ENCODE measurements around the gene PTPN23.

Gene PTPN23

DNA sequence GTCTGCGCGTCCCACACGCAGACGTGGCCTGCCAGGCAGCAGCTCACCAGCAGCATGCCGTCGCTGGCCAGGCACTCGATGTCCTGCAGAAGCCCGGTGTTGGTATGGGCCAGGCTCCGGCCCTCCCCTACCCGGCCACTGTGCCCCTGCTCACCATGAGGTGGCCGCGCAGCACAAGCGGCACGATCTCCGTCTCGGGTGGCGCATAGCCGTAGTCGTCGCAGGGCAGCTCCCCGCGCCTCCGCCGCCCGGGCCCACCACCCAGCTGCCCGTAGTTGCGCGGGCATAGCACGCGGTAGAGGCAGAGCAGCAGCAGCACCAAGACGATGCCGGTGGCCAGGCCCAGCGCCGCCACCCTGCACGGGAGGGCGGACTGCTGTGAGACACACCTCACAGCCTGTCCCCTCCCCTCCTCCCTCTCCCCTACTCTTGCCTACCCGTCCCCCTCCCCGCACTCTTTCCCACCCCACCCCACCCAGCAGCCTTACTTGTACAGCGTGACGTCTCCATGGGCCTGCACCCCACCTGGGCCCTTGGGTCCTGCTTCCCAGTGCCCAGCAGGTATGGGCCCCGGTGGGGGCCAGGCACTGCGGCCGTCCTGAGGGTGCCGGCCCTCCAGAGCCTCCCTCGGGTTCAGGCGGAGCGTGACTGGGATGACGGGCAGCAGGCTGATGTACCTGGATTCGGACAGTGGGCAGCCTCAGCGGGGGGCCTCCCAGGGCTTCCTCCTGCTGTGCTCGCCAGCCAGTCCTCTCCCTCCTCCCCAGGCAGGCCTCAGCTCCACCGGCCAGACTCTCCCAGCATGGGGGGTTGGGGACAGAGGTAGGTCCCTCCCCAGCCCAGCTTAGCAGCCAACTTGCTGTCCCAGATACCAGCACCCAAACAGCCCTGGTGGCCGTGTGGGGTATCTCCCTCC lies 37.6 kb downstream of the PTPN23 start:
- H3K27ac ChIP-seq (ENCODE audit: low read length, poor library complexity, severe bottlenecking), result no peak overlapping the region
- no peaks in the 10 kb centered on the region for H3K27me3 ChIP-seq (ENCODE audit: control insufficient read depth in 1 of 2, insufficient read depth in 1 of 2, low read length in 2 of 2)
- H3K4me2 ChIP-seq (ENCODE audit: low read length, poor library complexity, severe bottlenecking), result no peak overlapping the region
- H3K36me3 ChIP-seq (ENCODE audit: control insufficient read depth in 1 of 2, insufficient read depth in 2 of 2, low read depth in 1 of 2, low read length in 2 of 2), result peaks cover 59 to 86% of the 10 kb centered on the region in 2 experiments
- no peak overlapping the region for H3K9ac ChIP-seq (ENCODE audit: low read length)
- no peak overlapping the region for H2BK120ac ChIP-seq (ENCODE audit: low read depth, low read length)
- H3K14ac ChIP-seq (ENCODE audit: low read length in 2 of 2), result no peak overlapping the region
- H2AK5ac ChIP-seq (ENCODE audit: low read length, severe bottlenecking), result no peak overlapping the region
- WGBS, result 93% methylated on average over 51 of the region's 53 CpGs
- peak overlapping the region; percentile 12 for H4K8ac ChIP-seq (ENCODE audit: low read length)
- DNase-seq, result no peak
- H4K91ac ChIP-seq (ENCODE audit: low read length), result no peak overlapping the region
- H3K23ac ChIP-seq (ENCODE audit: low read length in 2 of 2), result no peak overlapping the region
- no peaks in the 10 kb centered on the region for H3K9me3 ChIP-seq (ENCODE audit: control insufficient read depth, low read length)
- no peak overlapping the region for H3K18ac ChIP-seq (ENCODE audit: low read depth in 1 of 2, low read length in 2 of 2)
- no peak overlapping the region for H2BK12ac ChIP-seq (ENCODE audit: low read length in 2 of 2)
- H3K79me1 ChIP-seq (replicated peaks; ENCODE audit: low read length, poor library complexity, severe bottlenecking), result peaks cover 21% of the 10 kb centered on the region
- H3K4me1 ChIP-seq (ENCODE audit: control insufficient read depth, insufficient read depth, low read depth, low read length), result peaks cover 55% of the 10 kb centered on the region
- H2BK15ac ChIP-seq (ENCODE audit: low read depth, poor library complexity, severe bottlenecking), result no peak overlapping the region
- H2AFZ ChIP-seq (ENCODE audit: low read depth, low read length), result no peak overlapping the region
- H3K4ac ChIP-seq (ENCODE audit: low read depth in 1 of 2, low read length in 2 of 2), result no peak overlapping the region
- H2BK5ac ChIP-seq (ENCODE audit: low read depth, low read length, poor library complexity, severe bottlenecking), result no peak overlapping the region
- H3K4me3 ChIP-seq (ENCODE audit: insufficient read depth in 1 of 2, low read depth in 1 of 2, low read length in 2 of 2), result no peak overlapping the region

DNA sequence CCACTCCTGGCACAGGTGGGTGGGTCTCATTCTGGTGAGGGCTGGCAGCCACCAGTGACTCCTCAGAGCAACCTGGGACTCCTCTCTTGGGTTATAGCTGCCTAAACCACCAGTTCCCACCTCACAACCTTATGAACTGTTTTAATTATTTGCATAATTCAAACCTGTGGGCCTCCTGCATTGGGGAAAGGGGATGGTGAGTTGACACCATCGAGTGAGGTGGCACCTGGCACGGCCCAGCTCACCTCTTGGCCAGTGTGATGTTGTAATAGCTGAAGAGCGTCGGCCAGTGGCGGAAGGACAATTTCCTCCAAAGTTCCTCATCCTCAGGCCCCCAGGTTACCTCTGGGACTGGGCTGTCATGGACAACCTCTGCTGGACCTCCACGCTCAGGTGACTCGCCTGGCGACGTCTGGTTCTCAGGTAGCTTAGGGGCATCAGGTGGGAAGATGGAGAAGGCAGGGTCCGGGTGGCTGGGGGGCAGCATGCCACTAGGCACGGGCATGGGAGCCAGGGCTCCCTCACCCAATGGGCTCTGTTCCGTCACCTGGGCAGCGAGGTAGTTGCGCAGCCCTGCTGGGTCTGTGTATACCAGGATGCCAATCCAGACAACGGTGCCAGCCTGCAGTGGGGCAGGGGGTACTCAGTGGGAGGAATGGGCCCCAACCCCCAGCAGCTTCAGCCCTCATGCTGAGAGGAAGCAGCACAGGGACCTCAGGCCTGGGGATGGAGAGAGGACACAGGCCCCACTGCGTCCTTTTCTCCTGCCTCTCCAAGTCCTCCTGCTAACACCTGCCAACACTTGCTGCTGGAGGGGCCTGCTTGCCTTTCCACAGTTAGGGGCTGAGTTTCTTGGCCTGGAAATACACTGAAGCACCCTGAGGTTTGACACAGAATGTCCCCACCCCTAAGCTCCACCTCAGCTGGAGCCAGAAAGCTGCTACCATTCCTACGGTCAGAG lies 38.5 kb downstream of the PTPN23 start:
- no peak overlapping the region for H3K18ac ChIP-seq (ENCODE audit: low read depth in 1 of 2, low read length in 2 of 2)
- no peak overlapping the region for H3K14ac ChIP-seq (ENCODE audit: low read length in 2 of 2)
- no peak overlapping the region for H2BK12ac ChIP-seq (ENCODE audit: low read length in 2 of 2)
- no peak overlapping the region for H2BK15ac ChIP-seq (ENCODE audit: low read depth, poor library complexity, severe bottlenecking)
- peaks cover 59 to 86% of the 10 kb centered on the region in 2 experiments for H3K36me3 ChIP-seq (ENCODE audit: control insufficient read depth in 1 of 2, insufficient read depth in 2 of 2, low read depth in 1 of 2, low read length in 2 of 2)
- peaks cover 49% of the 10 kb centered on the region for H3K4me1 ChIP-seq (ENCODE audit: control insufficient read depth, insufficient read depth, low read depth, low read length)
- H3K4me2 ChIP-seq (ENCODE audit: low read length, poor library complexity, severe bottlenecking), result no peak overlapping the region
- no peak overlapping the region for H2BK120ac ChIP-seq (ENCODE audit: low read depth, low read length)
- H4K8ac ChIP-seq (ENCODE audit: low read length), result no peak overlapping the region
- H3K23ac ChIP-seq (ENCODE audit: low read length in 2 of 2), result no peak overlapping the region
- H2AFZ ChIP-seq (ENCODE audit: low read depth, low read length), result no peak overlapping the region
- no peaks in the 10 kb centered on the region for H3K9me3 ChIP-seq (ENCODE audit: control insufficient read depth, low read length)
- H3K4ac ChIP-seq (ENCODE audit: low read depth in 1 of 2, low read length in 2 of 2), result no peak overlapping the region
- H3K27me3 ChIP-seq (ENCODE audit: control insufficient read depth in 1 of 2, insufficient read depth in 1 of 2, low read length in 2 of 2), result no peaks in the 10 kb centered on the region
- no peak overlapping the region for H4K91ac ChIP-seq (ENCODE audit: low read length)
- peaks cover 24% of the 10 kb centered on the region for H3K79me1 ChIP-seq (replicated peaks; ENCODE audit: low read length, poor library complexity, severe bottlenecking)
- no peak for DNase-seq
- H2BK5ac ChIP-seq (ENCODE audit: low read depth, low read length, poor library complexity, severe bottlenecking), result no peak overlapping the region
- no peak overlapping the region for H3K9ac ChIP-seq (ENCODE audit: low read length)
- no peak overlapping the region for H3K27ac ChIP-seq (ENCODE audit: low read length, poor library complexity, severe bottlenecking)
- 95% methylated on average over 16 of the region's 17 CpGs for WGBS
- peak overlapping the region; percentile 13 for H2AK5ac ChIP-seq (ENCODE audit: low read length, severe bottlenecking)
- H3K4me3 ChIP-seq (ENCODE audit: insufficient read depth in 1 of 2, low read depth in 1 of 2, low read length in 2 of 2), result no peak overlapping the region

DNA sequence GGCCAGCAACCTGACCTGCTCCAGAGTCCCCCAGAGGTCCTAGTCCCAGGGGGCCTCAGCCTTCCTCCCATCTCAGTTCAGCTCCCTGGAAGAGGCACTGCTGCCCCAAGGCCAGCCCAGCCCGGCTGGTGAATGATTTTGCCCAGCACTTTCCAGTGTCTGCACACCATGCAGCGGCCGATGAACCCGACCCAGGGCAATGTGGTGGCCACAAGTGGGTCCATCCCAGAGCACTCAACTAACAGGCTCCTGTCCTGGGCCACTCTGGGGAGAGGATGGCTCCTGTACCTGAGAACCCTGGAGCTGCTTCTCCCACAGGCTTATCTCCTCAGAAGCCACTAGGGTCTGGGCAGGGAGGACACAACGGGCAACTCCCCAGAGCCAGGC lies 39.2 kb downstream of the PTPN23 start:
- H3K4me2 ChIP-seq (ENCODE audit: low read length, poor library complexity, severe bottlenecking), result no peak overlapping the region
- peaks cover 42% of the 10 kb centered on the region for H3K4me1 ChIP-seq (ENCODE audit: control insufficient read depth, insufficient read depth, low read depth, low read length)
- no peak overlapping the region for H3K18ac ChIP-seq (ENCODE audit: low read depth in 1 of 2, low read length in 2 of 2)
- H2AK5ac ChIP-seq (ENCODE audit: low read length, severe bottlenecking), result no peak overlapping the region
- no peak overlapping the region for H3K27ac ChIP-seq (ENCODE audit: low read length, poor library complexity, severe bottlenecking)
- H3K9ac ChIP-seq (ENCODE audit: low read length), result no peak overlapping the region
- no peak overlapping the region for H2BK120ac ChIP-seq (ENCODE audit: low read depth, low read length)
- H2BK5ac ChIP-seq (ENCODE audit: low read depth, low read length, poor library complexity, severe bottlenecking), result no peak overlapping the region
- H2AFZ ChIP-seq (ENCODE audit: low read depth, low read length), result no peak overlapping the region
- no peak overlapping the region for H3K4ac ChIP-seq (ENCODE audit: low read depth in 1 of 2, low read length in 2 of 2)
- peaks cover 59 to 83% of the 10 kb centered on the region in 2 experiments for H3K36me3 ChIP-seq (ENCODE audit: control insufficient read depth in 1 of 2, insufficient read depth in 2 of 2, low read depth in 1 of 2, low read length in 2 of 2)
- no peak overlapping the region for H2BK12ac ChIP-seq (ENCODE audit: low read length in 2 of 2)
- no peak for DNase-seq
- no peak overlapping the region for H3K23ac ChIP-seq (ENCODE audit: low read length in 2 of 2)
- H3K27me3 ChIP-seq (ENCODE audit: control insufficient read depth in 1 of 2, insufficient read depth in 1 of 2, low read length in 2 of 2), result no peaks in the 10 kb centered on the region
- peaks cover 24% of the 10 kb centered on the region for H3K79me1 ChIP-seq (replicated peaks; ENCODE audit: low read length, poor library complexity, severe bottlenecking)
- H3K9me3 ChIP-seq (ENCODE audit: control insufficient read depth, low read length), result no peaks in the 10 kb centered on the region
- no peak overlapping the region for H3K14ac ChIP-seq (ENCODE audit: low read length in 2 of 2)
- H2BK15ac ChIP-seq (ENCODE audit: low read depth, poor library complexity, severe bottlenecking), result no peak overlapping the region
- no peak overlapping the region for H3K4me3 ChIP-seq (ENCODE audit: insufficient read depth in 1 of 2, low read depth in 1 of 2, low read length in 2 of 2)
- no peak overlapping the region for H4K91ac ChIP-seq (ENCODE audit: low read length)
- 98% methylated on average over 5 of the region's 5 CpGs for WGBS
- H4K8ac ChIP-seq (ENCODE audit: low read length), result no peak overlapping the region

Data from mesenchymal stem cell (in vitro differentiated cells and primary cell).